ENCODE data around the gene DNAJB9. TPM values are rescaled to one million over a fixed set of nuclear protein-coding genes. Genes with fewer than 3 reads are reported as not detected.

DNAJB9 gene
- total and polyA plus RNA-seq, 4 donors = 11.4 to 40.0 (median 28.1) TPM

DNA sequence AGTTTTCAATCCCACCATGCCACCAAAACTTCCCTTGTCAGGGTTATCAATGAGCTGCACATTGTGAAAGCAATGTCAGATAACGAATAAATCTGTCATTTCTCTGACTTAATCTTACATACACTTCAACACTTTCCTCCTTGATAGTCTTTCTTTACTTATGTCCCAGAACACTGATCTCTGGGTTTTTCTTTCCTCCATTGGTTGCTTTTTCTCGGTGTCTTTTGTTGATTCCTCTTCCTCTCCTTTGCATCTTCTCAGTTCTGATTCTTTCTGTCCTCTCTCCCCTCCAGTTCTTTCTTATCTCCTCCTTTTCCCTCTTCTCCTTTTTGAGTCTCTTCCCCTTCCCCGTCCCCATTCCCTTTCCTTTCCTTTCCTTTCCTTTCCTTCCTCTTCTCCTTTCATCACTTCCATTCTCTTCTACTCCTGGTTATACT is 16.6 kb downstream of the DNAJB9 start:
- no peaks in the 10 kb centered on the region for H3K9me3 ChIP-seq (ENCODE audit: control insufficient read depth in 4 of 4, insufficient read depth in 3 of 4, low read length in 3 of 4)
- TF ChIP-seq, protein P1, sequence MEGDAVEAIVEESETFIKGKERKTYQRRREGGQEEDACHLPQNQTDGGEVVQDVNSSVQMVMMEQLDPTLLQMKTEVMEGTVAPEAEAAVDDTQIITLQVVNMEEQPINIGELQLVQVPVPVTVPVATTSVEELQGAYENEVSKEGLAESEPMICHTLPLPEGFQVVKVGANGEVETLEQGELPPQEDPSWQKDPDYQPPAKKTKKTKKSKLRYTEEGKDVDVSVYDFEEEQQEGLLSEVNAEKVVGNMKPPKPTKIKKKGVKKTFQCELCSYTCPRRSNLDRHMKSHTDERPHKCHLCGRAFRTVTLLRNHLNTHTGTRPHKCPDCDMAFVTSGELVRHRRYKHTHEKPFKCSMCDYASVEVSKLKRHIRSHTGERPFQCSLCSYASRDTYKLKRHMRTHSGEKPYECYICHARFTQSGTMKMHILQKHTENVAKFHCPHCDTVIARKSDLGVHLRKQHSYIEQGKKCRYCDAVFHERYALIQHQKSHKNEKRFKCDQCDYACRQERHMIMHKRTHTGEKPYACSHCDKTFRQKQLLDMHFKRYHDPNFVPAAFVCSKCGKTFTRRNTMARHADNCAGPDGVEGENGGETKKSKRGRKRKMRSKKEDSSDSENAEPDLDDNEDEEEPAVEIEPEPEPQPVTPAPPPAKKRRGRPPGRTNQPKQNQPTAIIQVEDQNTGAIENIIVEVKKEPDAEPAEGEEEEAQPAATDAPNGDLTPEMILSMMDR (IDR thresholded peaks at IDR 0.05; ENCODE audit: control extremely low read depth, extremely low read depth) = no peak
- H3K4me3 ChIP-seq = no peak overlapping the region
- H3K9ac ChIP-seq (ENCODE audit: insufficient read depth in 1 of 2, low read length in 2 of 2) = no peak overlapping the region
- H3K27me3 ChIP-seq (ENCODE audit: control insufficient read depth in 3 of 3, insufficient read depth in 3 of 3, low read length in 2 of 3) = no peaks in the 10 kb centered on the region
- DNase-seq (no peak), ATAC-seq (ENCODE audit: insufficient read depth, low FRiP score) (no peak)
- no peak overlapping the region for H3K27ac ChIP-seq (ENCODE audit: low read depth in 1 of 2, low read length in 1 of 2)
- no peaks in the 10 kb centered on the region for H3K4me1 ChIP-seq (ENCODE audit: control insufficient read depth in 5 of 5, insufficient read depth in 5 of 5, low read length in 5 of 5)
- WGBS, 2 donors = 57 to 66% methylated on average over 2 of the region's 3 CpGs
- no peaks in the 10 kb centered on the region for H3K36me3 ChIP-seq (ENCODE audit: control insufficient read depth in 4 of 4, insufficient read depth in 4 of 4, low read length in 4 of 4)

- no peak for ATAC-seq (ENCODE audit: insufficient read depth, low FRiP score)
- no peaks in the 10 kb centered on the region for H3K36me3 ChIP-seq (ENCODE audit: control insufficient read depth in 4 of 4, insufficient read depth in 4 of 4, low read length in 4 of 4)
- no peak for DNase-seq
- no peaks in the 10 kb centered on the region for H3K27me3 ChIP-seq (ENCODE audit: control insufficient read depth in 3 of 3, insufficient read depth in 3 of 3, low read length in 2 of 3)
- no peak overlapping the region for H3K9ac ChIP-seq (ENCODE audit: insufficient read depth in 1 of 2, low read length in 2 of 2)
- H3K4me1 ChIP-seq (ENCODE audit: control insufficient read depth in 5 of 5, insufficient read depth in 5 of 5, low read length in 5 of 5) = peaks cover 0 to 3% (median 0%) of the 10 kb centered on the region in 5 donors
- H3K27ac ChIP-seq (ENCODE audit: low read depth in 1 of 2, low read length in 1 of 2) = no peak overlapping the region
- no peak overlapping the region for H3K4me3 ChIP-seq
- TF ChIP-seq, protein P1 (IDR thresholded peaks at IDR 0.05; ENCODE audit: control extremely low read depth, extremely low read depth) = no peak
- H3K9me3 ChIP-seq (ENCODE audit: control insufficient read depth in 4 of 4, insufficient read depth in 3 of 4, low read length in 3 of 4) = no peaks in the 10 kb centered on the region
These were observed 19.5 kb downstream of the DNAJB9 start for GRCh38 chr7:108589199-108589598.

DNA sequence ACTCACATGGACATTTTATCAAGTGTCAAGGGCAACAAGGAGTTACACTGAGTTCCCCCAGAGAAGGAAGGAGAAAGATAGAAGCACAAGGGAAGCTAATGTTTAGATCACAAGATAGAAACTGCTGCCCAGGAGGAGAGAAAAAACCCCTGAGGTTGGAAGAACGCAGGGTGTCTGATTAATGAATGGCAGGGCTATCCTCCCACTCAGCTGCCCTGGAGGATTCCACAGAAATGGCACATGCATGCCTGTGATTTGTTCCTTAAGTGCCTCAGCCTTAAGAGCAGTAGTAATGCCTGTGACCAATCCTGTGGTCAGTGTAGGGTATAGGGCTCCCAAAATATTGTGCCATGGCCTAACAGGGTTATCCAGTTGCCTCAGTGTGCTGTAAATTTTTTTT is 20.2 kb downstream of the DNAJB9 start:
- TF ChIP-seq, protein P1 (IDR thresholded peaks at IDR 0.05; ENCODE audit: control extremely low read depth, extremely low read depth) = no peak
- no peaks in the 10 kb centered on the region for H3K27me3 ChIP-seq (ENCODE audit: control insufficient read depth in 3 of 3, insufficient read depth in 3 of 3, low read length in 2 of 3)
- DNase-seq (no peak), ATAC-seq (ENCODE audit: insufficient read depth, low FRiP score) (no peak)
- no peak overlapping the region for H3K4me3 ChIP-seq
- H3K27ac ChIP-seq (ENCODE audit: low read depth in 1 of 2, low read length in 1 of 2) = no peak overlapping the region
- no peaks in the 10 kb centered on the region for H3K36me3 ChIP-seq (ENCODE audit: control insufficient read depth in 4 of 4, insufficient read depth in 4 of 4, low read length in 4 of 4)
- H3K9ac ChIP-seq (ENCODE audit: insufficient read depth in 1 of 2, low read length in 2 of 2) = no peak overlapping the region
- no peaks in the 10 kb centered on the region for H3K9me3 ChIP-seq (ENCODE audit: control insufficient read depth in 4 of 4, insufficient read depth in 3 of 4, low read length in 3 of 4)
- H3K4me1 ChIP-seq (ENCODE audit: control insufficient read depth in 5 of 5, insufficient read depth in 5 of 5, low read length in 5 of 5) = peaks cover 0 to 3% (median 0%) of the 10 kb centered on the region in 5 donors
- 66 to 80% methylated on average over 1 of the region's 1 CpG for WGBS, 2 donors

- no peak overlapping the region for H3K9ac ChIP-seq (ENCODE audit: insufficient read depth in 1 of 2, low read length in 2 of 2)
- no peaks in the 10 kb centered on the region for H3K27me3 ChIP-seq (ENCODE audit: control insufficient read depth in 3 of 3, insufficient read depth in 3 of 3, low read length in 2 of 3)
- H3K27ac ChIP-seq (ENCODE audit: low read depth in 1 of 2, low read length in 1 of 2) = no peak overlapping the region
- ATAC-seq (ENCODE audit: insufficient read depth, low FRiP score) (no peak), DNase-seq (no peak)
- TF ChIP-seq, protein P1 (IDR thresholded peaks at IDR 0.05; ENCODE audit: control extremely low read depth, extremely low read depth) = no peak
- no peaks in the 10 kb centered on the region for H3K9me3 ChIP-seq (ENCODE audit: control insufficient read depth in 4 of 4, insufficient read depth in 3 of 4, low read length in 3 of 4)
- H3K4me1 ChIP-seq (ENCODE audit: control insufficient read depth in 5 of 5, insufficient read depth in 5 of 5, low read length in 5 of 5) = peaks cover 0 to 3% (median 0%) of the 10 kb centered on the region in 5 donors
- WGBS, 2 donors = 88 to 91% methylated on average over 2 of the region's 2 CpGs
- no peak overlapping the region for H3K4me3 ChIP-seq
- no peaks in the 10 kb centered on the region for H3K36me3 ChIP-seq (ENCODE audit: control insufficient read depth in 4 of 4, insufficient read depth in 4 of 4, low read length in 4 of 4)
These were observed 20.9 kb downstream of the DNAJB9 start for GRCh38 chr7:108590606-108591005.
